Measurements from ENCODE around the gene SPX.

Gene SPX

DNA sequence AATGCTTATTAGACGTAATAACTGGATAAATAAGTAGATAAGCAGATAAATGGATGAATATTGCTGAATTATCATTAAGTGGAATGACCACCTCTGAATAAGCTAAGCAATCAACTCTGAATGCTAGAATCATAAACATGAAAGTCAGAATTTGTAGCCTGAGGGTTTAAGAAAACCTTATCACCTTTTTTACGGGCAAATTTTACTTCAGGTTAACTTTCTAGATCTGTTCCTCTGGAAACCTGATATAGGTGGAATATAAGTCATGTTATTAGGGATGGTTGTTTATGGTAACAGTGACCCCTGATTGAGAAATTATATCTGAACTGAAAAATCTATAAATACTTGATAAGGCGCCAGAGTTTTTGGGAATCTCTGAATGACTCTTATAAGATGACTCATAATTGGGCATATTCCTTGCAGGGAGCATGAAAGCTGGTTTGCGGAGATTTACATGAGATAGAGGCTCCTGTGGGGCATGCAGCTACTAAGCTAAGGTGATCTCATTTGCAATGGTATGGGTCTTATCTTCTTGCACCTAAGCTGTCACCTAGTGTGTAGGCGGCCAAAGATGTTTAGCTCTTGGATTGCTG is 12.1 kb downstream of the SPX start:
- DNase-seq (ENCODE audit: low spot score) = no peak

DNA sequence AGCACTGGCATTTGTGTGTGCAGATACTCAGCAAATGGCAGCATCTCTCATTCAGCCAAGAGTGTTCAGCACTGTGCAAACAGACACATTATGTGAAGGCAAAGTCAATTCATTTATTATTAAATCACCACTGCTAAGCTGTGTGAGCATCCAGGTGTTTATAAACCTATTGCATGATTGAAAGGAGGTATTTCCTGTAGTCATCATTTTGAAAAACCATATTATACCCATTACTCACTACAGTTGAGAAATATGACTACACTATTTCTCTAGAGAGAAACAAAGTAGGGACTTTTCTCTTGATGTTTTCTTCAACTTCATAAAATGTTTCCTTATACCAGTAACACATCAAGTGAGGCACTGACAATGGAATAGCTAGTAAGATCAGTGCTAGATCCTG is 13.7 kb downstream of the SPX start:
- DNase-seq (ENCODE audit: low spot score) = no peak

DNA sequence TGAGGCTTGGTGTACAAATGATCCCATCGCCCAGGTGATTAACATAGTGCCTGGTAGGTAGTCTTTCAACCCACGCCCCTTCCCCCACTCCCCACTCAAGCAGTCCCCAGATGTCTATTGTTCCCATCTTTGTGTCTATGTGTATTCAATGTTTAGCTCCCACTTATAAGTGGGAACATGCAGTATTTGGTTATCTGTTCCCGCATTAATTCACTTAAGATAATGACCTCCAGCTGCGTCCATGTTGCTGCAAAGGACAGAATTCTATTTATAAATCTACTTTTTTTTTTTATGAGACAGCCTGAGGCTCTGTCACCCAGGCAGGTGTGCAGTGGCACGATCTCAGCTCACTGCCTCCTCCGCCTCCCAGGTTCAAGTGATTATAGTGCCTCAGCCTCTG is 15.7 kb downstream of the SPX start:
- no peak for DNase-seq (ENCODE audit: low spot score)

DNA sequence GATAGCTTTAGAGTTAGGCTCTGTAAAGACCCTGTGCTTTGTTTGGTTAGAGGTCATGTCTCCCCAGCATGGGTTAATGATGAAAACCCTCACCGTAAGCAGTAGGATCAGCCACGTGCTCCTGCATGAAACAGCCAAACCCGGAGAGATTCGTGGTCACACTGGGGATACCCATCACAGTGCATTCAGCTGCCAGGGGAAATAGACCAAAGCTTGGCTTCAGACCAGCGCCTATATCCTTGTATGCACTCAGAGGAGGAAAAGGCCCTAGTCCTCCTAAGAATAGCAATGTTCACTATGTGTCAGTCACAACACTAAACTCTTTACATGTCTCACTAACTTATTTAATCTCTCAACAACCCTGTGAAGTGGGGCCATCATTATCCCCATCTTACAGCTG is 16.3 kb downstream of the SPX start:
- DNase-seq (ENCODE audit: low spot score) = no peak

DNA sequence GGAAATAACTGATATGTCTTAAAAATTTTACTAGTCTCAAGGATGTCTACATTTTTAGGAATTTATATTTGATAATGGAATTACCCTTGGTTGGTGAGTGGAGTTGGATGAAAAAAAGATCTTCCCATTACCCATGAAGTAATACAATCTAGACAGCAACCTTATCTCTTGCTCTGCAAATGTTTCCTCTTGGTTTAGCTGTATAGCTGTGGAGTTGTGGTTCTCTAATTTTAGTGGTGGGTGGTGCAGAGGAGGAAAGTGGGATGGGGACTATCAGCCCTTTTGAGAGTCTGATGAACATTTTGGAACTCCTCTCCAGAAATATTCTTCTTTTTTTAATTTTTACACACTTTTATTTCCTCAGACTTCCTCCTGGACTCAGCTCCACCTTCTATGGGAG is 17.1 kb downstream of the SPX start:
- no peak for DNase-seq (ENCODE audit: low spot score)

DNA sequence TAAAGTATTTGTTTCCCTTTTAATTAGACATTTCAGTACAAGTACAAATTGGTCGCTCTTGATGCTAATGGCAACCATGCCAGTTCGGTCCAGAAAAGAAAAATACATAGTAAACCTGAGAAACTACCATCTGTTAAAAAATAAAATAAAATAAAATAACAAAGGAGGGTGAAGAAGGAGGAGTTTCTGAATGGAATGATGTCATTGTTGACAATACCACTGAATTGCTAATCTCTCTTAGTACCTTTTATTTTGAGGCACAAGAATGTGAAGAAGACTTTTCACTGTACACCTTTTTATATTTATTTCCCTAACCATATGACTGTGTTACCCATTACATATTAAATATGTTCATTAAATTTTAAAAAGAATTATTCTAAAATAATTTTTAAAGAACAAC is 19.5 kb downstream of the SPX start:
- DNase-seq (ENCODE audit: low spot score) = no peak

DNA sequence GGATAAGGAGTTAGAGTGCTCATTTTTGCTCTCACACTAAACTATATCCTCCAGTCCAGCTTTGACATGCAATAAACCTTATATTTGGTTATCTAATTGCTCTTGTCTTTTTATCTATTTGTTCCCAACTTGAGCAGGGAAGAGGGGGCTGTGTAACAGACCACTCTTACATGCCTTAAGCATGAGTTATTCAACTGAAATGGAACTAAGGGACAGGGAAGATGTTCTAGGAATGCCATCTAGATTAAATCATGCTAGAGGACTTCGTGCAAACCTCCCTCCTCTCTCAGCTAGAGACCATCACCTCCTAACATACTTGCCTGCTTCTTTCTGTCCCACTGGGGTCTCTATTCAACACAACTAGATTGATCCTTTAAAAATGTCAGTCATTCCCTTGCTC is 20.6 kb downstream of the SPX start:
- no peak for DNase-seq (ENCODE audit: low spot score)

DNA sequence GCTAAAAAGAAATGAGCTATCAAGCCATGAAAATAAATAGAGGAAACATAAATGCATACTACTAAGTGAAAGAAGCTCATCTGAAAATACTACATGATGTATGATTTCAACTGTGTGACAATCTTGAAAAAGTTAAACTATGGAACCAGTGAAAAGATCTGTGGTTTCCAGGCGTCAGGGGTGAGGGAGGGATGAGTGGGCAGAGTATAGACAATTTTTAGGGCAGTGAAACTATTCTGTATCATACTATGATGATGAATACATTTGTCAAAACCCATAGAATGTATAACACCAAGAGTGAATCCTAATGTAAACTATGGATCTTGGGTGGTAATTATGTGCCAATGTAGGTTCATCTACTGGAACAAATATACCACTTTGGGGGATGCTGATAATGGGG is 21.3 kb downstream of the SPX start:
- DNase-seq (ENCODE audit: low spot score) = no peak

DNA sequence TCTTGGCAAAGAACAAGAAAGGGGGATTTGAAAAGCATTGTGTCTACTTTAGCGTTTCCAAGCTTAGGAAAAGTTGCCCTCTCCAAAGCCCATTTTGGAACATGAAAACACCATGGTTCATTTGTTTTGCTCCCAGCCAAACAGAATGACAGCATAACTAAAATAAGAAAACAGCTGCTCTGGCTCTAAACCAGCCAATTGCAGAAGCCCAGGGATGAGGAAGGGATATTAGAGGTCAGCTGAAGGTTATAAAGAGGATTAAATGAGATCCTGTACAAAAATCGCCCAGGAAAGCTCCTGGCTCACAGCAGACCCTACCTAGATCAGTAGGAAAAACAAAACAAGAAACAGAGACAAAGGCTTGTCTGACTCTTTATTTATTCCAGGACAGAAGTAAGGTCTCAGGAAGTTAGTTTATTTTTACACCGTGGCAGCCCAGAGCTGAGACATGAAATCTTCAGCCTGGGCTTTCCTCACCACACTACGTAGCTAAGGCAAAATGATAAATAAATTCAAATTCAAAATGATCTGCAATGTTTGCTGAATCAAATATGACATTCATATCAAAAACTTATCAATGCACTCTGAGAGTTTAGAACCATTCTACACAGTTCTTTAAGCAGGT is 25.9 kb downstream of the SPX start:
- DNase-seq (ENCODE audit: low spot score) = peak; percentile 71

DNA sequence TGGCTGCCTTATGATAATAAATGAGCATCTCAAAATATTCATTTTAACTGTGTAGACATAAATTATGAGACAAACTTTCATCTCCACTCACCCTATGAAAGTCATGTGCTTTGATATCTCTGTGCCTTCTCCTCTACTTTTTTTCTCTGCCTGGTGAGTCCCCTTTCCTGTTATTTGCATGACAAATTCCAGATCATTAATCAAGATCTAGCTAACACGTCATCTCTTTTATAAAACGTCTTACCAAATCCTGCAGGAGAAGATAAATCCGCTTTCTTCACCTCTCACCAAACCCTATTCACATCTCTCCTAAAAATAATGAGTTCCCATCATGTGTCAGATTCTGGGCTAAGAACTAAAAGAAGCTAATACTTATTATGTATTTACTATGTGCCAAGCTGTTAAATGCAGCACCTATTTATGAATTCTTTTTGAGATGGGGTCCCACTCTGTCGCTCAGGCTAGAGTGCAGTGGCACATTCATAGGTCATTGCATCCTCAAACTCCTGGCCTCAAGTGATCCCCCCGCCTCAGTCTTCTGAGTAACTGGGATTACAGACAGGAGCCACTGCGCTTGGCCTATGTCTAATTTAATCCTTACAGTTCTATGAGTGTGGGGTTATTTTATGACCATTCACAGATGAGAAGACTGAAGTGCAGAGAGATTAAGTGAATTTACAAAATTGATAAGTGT is 26.7 kb downstream of the SPX start:
- no peak for DNase-seq (ENCODE audit: low spot score)

DNA sequence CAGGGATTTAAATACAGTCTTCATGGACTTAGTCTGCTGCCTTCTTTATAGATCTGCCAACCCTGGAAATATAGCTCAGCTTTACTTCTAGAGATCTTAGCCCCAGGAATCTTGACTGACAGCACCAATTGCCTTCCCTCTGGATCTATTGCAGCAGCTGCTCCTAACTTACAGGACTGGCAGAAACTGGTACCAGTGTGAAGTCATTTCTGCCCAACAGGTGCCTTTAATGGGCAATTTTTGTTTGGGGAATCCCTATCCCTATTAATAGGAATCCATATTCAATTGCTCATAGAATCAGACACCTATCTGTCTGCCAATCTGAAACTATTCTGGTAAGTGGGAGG is 27.2 kb downstream of the SPX start:
- no peak for DNase-seq (ENCODE audit: low spot score)

DNA sequence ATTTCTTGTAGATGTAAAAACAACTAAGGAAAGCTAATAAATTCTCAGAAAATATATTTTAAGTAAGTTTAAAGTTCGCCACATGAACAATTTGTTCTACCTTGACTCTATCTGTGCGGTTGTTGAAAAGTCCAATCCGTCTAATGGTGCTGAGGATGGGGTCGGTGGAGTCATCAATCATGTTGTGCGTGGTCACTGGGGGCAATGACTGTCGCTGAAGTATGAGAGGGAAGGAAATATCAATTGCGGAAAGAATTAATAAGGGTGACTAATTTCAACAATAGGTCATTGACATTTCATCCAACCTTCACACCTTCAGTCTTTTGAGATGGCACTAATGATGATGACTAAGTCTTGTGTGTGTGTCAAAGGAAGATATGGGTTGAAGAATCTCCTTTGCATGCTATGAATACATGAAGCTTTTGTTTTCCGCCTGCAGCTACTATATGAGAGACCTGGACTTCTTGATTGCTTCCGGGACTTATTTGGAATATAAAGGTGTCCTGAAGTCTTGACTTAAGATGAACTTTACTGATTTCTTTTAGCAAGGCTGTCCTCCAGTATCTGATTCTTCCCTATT is 32.1 kb downstream of the SPX start:
- no peak for DNase-seq (ENCODE audit: low spot score)

DNA sequence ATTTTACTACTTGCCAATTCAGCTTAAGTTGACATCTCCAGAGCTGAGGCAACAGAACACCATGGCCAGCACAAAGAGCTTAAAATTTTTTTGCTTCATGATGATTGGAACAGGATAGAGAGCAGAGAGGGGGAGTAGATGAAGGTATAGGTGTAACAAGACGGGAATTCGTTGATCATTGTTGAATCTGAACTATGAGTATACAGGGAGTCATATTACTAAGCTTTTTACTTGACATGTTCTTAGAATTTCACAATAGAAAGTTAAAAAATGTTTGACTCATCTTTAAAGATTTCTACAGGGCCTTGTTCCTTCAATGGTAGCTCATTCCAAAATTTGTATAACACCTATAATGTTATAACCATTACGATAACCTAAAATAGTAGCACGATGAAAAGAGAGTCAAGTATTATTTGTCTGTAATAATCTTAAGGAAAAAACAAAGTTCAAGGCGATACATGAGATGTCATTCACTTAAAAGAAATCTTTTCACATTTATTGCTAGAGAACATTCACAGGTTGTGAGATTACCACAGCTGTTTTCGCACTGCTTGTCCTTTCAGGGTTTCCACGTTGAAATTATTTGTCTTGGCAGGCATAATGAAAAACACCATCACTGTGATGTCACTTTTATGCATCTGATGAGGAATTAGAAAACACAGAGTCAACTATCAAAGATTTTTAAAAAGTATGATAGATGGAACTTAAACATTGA is 33.9 kb downstream of the SPX start:
- DNase-seq (ENCODE audit: low spot score) = no peak

DNA sequence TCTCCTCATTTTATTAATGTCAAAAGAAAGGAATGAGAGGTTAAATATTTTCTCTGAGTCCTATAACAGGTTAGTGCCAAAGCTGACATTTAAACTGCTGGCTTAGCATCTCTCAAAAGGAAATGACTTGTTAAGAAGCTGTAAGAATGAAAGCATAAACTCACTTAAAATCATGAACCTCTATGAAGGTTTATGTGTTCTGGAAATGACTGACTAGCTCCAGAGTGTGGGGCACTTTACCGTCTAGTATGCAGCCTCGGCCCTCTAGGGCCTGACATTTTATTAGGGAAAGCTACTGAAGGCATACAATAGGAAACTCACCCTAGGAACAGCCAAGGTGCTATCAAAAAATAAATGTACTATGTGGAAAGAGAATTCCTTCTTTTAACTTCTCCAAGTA is 35.1 kb downstream of the SPX start:
- DNase-seq (ENCODE audit: low spot score) = no peak

DNA sequence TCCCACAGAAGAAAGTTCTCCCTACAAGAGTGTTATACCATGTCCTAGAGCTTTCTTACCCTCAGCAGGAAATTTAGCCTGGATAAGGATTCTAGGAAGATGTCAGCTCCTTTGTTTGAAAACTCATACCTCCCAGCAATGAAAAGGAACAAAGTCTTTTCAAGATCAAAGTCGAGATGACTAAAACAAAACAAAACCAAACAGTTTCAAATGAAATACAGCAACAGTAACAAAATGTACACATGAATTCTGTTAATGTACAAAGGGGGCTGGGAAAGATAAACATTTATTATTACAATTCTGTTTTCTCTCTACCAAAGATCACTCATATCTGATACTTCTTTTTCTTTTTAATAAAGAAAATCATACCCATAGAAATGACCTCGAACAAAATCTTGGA is 36.8 kb downstream of the SPX start:
- no peak for DNase-seq (ENCODE audit: low spot score)

DNA sequence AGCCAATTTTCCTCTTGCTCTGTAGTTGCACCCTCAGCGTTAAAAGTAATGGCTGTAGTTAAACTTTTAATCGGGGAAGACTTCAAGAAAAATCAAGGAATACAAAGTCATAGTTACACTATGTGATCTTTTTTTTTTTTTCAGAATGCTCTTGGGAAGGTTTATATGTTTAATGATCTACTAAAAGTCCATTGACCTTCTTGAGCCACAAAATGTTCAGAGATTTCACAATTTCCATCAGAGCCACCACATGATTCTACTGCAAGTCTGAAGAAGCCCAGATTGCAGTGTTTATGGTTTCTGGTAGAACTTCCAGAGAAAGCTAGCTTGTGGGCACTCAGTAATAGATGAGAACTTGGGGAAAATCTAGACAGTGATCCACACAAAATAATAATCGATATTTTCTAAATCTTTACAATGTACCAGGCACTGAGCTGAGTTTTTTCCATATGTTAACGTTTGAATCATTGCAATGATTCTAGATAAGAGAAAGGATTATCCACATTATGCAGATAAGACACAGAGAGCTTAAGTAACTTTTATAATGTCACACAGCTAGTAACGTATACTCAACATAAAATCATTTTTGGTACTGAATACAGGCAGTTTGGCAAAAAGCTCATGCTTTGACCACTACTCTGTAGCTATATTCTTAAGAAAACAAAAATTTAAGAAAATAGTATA is 40.3 kb downstream of the SPX start:
- DNase-seq (ENCODE audit: low spot score) = no peak

DNA sequence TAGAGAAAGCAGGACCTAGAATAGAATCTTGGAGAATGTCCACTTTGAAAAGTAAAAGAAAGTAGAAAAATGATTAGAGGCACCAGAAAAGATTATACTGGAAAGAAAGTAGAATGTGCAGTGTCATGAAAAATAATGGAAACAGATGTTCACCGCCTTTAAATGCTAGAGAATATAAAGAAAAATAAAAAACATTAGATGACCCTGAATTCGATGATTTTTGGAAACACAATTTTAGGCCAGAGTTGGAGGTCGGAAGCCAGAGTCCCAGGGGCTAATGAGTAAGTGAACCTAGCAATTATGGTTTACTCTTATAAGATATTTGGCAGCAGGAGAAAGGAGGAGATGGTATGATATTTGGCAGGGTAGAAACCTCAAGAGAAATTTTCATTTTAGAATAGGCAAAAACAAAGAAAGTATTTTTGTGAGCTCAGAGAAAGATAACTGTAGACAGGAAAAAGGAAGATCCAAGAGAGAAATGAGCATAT is 40.9 kb downstream of the SPX start:
- DNase-seq (ENCODE audit: low spot score) = no peak

DNA sequence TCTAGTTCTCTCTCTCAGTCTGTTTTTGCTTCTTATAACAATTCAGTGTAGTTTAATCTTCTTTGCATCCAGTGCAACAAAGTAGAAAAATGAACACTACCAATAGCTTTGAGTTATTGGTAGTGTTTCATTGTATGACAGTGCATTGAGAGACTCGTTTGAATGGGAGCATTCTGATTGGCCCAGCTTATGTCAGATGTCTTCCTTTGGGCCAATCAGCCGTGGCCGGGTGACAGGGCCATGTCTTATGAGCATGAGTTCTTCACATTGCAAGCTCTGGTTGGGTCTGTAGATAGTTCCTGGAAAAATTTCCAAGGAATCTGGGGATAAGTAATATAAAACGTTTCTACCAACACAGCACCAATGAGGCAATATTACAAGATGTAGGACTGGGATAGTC is 42.0 kb downstream of the SPX start:
- no peak for DNase-seq (ENCODE audit: low spot score)

DNA sequence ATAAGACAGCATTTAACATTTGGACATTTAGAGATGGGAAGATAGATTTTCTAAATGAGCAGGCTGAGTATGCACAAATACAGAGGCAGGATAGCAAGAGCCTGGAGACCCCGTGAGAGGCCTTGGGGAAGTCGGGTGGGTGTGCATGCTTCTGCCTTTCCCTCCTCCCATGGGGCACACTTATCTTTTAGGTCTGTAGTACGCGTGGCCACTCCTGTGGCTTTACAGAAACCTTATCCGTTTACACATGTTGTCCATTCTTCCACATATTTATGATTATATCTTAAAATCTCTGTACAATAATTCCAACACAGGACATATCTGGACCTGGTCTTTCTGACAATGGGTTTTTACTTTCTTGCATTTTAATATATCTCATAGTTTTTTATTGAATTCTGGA is 45.0 kb downstream of the SPX start:
- no peak for DNase-seq (ENCODE audit: low spot score)

DNA sequence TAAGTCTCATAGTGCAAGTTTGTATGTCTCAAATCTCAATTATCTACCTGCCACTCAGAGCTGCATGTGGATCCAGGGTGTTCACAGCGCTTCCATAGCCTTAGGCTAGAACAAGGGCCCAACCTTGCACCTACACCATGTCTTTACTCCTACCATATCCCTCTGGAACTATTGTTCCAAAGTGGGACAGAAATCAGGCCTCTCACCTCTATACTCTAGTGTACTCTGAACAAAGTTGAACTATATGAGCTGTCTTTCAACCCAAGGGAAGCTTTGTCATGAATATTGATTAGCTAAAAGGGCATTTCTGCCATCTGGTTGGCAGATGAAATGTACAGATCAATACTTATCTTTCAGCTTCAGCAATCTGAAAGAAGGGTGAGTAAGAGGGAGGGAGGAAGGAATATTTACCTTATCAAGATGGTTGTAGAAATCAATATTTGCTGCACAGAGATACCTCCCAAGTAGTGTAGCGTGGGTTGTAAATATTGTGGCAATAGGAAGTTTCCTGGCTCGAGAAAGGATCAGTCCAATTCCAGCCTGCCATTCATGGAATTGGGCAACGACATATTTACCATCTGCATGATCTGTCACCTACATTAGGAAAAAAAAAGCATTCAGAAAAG is 47.8 kb downstream of the SPX start:
- DNase-seq (ENCODE audit: low spot score) = no peak

DNA sequence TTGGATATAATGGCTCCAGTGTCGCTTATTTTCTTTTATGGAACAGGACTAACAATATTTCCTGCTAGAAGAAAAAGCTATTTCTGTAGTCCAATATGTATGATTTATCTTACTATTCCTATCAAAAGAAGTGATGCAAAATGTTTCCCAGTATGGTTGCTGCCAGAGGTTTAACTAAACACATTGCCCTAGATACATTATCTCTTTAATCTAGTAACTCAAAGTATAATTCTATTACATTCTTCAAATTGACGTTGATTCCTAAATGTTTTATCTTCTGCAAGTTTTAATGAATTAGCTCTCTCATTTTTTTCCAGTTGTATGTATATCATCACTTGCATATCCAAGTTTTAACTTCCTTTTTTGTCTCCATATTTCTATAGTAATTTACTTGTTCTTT is 50.3 kb downstream of the SPX start:
- DNase-seq (ENCODE audit: low spot score) = no peak

DNA sequence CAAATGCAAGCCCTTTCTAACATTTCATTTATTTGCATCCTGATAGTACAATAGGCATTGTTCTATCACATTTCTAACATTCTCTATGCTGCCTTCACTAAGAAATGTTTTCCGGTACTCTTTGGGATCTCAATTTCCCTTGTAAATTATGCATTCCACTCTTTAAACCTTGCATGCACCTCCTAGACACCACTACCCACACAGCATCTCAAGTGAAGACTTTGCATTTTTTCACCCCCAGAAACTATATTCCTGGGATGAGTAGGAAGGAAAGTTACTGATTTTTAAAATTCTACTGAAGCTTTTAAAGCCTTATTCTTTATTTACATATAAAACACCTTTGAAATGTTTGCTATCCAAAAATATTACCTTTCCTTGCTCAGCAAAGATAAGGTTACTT is 51.4 kb downstream of the SPX start:
- DNase-seq (ENCODE audit: low spot score) = peak; percentile 54

Measured in putamen (tissue), 1 donor.